H1 (cell line): ENCODE results near the gene PDE2A. TPM values are rescaled to one million over a fixed set of nuclear protein-coding genes. Genes with fewer than 3 reads are reported as not detected.

Source experiments
- BACH1 ChIP-seq: IDR thresholded peaks from 2 replicates; pipeline ENCODE4 v1.6.1; 2012; ENCODE audit warnings: low read length, improper control_type of control experiment
- NANOG ChIP-seq: IDR thresholded peaks from 2 replicates; pipeline ENCODE4 v1.6.1; 2011; ENCODE audit warnings: low read length, low read depth, mild to moderate bottlenecking, inconsistent platforms; ENCODE audit not compliant: insufficient read depth, poor library complexity, severe bottlenecking
- RNF2 ChIP-seq: fragments of 200-900, 300-1000 bp; sonication (generic); IDR thresholded peaks from 2 replicates; pipeline ENCODE4 v1.7.1; 2016; ENCODE audit warnings: borderline replicate concordance, low read depth, mild to moderate bottlenecking, antibody characterized with exemption, low read length; ENCODE audit not compliant: poor library complexity, severe bottlenecking; ENCODE audit errors: missing control alignments
- SP4 ChIP-seq: IDR thresholded peaks from 2 replicates; pipeline ENCODE4 v1.6.1; 2012; ENCODE audit warnings: low read length, inconsistent platforms
- polyA plus RNA-seq, 7 experiments: library from polyadenylated mRNA; depleted of rRNA in 3 of 7; stranded (reverse) in 5 of 7; unstranded in 2 of 7; fragments of >200 nt in 5 of 7; fragments of 200-250 nt in 2 of 7; gene quantifications; 1 replicate in 5 of 7; 2 replicates in 1 of 7; 4 replicates in 1 of 7; pipeline versions ENCODE4 v1.2.1 to v1.2.3, GENCODE V29; 2011 to 2013; ENCODE audit warnings: missing spikeins in 2 of 7, mixed read lengths in 2 of 7
- total RNA-seq: library from RNA; stranded (reverse); fragmentation: NEBNext Ultra II Directional; extraction: Animal tissue kit (Norgen Biotek cat#: 25700); gene quantifications from 2 replicates; pipeline ENCODE4 v1.2.1, GENCODE V29; 2021
- TF ChIP-seq, protein P1 (sequence below): IDR thresholded peaks from 2 replicates; pipeline ENCODE4 v1.6.1; 2012; ENCODE audit warnings: low read length, inconsistent platforms
- TF ChIP-seq, protein P2 (sequence below): fragments of 300-600 bp; sonication (generic); IDR thresholded peaks from 2 replicates; pipeline ENCODE4 v1.7.1; 2012; ENCODE audit warnings: low read length, moderate library complexity, mild to moderate bottlenecking, inconsistent platforms; ENCODE audit not compliant: insufficient replicate concordance
- TF ChIP-seq, protein P3 (sequence below), 3 experiments: IDR thresholded peaks; 1 replicate in 2 of 3; 2 replicates in 1 of 3; pipeline versions ENCODE4 v1.5.1 to v1.6.1; 2011; ENCODE audit warnings: low read length in 3 of 3, mild to moderate bottlenecking in 3 of 3, inconsistent platforms in 2 of 3, low read depth in 1 of 3, moderate library complexity in 1 of 3; ENCODE audit not compliant: insufficient read depth in 1 of 3; ENCODE audit errors: control extremely low read depth in 1 of 3

PDE2A gene
- total and polyA plus RNA-seq, 2 of the 8 experiments (the other 6 are each of a cell fraction or from before 2014, with no cell fraction given), result 3.4 to 7.1 TPM

- TF ChIP-seq, protein P1, sequence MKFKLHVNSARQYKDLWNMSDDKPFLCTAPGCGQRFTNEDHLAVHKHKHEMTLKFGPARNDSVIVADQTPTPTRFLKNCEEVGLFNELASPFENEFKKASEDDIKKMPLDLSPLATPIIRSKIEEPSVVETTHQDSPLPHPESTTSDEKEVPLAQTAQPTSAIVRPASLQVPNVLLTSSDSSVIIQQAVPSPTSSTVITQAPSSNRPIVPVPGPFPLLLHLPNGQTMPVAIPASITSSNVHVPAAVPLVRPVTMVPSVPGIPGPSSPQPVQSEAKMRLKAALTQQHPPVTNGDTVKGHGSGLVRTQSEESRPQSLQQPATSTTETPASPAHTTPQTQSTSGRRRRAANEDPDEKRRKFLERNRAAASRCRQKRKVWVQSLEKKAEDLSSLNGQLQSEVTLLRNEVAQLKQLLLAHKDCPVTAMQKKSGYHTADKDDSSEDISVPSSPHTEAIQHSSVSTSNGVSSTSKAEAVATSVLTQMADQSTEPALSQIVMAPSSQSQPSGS, result no peak
- TF ChIP-seq, protein P2, sequence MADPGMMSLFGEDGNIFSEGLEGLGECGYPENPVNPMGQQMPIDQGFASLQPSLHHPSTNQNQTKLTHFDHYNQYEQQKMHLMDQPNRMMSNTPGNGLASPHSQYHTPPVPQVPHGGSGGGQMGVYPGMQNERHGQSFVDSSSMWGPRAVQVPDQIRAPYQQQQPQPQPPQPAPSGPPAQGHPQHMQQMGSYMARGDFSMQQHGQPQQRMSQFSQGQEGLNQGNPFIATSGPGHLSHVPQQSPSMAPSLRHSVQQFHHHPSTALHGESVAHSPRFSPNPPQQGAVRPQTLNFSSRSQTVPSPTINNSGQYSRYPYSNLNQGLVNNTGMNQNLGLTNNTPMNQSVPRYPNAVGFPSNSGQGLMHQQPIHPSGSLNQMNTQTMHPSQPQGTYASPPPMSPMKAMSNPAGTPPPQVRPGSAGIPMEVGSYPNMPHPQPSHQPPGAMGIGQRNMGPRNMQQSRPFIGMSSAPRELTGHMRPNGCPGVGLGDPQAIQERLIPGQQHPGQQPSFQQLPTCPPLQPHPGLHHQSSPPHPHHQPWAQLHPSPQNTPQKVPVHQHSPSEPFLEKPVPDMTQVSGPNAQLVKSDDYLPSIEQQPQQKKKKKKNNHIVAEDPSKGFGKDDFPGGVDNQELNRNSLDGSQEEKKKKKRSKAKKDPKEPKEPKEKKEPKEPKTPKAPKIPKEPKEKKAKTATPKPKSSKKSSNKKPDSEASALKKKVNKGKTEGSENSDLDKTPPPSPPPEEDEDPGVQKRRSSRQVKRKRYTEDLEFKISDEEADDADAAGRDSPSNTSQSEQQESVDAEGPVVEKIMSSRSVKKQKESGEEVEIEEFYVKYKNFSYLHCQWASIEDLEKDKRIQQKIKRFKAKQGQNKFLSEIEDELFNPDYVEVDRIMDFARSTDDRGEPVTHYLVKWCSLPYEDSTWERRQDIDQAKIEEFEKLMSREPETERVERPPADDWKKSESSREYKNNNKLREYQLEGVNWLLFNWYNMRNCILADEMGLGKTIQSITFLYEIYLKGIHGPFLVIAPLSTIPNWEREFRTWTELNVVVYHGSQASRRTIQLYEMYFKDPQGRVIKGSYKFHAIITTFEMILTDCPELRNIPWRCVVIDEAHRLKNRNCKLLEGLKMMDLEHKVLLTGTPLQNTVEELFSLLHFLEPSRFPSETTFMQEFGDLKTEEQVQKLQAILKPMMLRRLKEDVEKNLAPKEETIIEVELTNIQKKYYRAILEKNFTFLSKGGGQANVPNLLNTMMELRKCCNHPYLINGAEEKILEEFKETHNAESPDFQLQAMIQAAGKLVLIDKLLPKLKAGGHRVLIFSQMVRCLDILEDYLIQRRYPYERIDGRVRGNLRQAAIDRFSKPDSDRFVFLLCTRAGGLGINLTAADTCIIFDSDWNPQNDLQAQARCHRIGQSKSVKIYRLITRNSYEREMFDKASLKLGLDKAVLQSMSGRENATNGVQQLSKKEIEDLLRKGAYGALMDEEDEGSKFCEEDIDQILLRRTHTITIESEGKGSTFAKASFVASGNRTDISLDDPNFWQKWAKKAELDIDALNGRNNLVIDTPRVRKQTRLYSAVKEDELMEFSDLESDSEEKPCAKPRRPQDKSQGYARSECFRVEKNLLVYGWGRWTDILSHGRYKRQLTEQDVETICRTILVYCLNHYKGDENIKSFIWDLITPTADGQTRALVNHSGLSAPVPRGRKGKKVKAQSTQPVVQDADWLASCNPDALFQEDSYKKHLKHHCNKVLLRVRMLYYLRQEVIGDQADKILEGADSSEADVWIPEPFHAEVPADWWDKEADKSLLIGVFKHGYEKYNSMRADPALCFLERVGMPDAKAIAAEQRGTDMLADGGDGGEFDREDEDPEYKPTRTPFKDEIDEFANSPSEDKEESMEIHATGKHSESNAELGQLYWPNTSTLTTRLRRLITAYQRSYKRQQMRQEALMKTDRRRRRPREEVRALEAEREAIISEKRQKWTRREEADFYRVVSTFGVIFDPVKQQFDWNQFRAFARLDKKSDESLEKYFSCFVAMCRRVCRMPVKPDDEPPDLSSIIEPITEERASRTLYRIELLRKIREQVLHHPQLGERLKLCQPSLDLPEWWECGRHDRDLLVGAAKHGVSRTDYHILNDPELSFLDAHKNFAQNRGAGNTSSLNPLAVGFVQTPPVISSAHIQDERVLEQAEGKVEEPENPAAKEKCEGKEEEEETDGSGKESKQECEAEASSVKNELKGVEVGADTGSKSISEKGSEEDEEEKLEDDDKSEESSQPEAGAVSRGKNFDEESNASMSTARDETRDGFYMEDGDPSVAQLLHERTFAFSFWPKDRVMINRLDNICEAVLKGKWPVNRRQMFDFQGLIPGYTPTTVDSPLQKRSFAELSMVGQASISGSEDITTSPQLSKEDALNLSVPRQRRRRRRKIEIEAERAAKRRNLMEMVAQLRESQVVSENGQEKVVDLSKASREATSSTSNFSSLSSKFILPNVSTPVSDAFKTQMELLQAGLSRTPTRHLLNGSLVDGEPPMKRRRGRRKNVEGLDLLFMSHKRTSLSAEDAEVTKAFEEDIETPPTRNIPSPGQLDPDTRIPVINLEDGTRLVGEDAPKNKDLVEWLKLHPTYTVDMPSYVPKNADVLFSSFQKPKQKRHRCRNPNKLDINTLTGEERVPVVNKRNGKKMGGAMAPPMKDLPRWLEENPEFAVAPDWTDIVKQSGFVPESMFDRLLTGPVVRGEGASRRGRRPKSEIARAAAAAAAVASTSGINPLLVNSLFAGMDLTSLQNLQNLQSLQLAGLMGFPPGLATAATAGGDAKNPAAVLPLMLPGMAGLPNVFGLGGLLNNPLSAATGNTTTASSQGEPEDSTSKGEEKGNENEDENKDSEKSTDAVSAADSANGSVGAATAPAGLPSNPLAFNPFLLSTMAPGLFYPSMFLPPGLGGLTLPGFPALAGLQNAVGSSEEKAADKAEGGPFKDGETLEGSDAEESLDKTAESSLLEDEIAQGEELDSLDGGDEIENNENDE, result no peak
- TF ChIP-seq, protein P3, sequence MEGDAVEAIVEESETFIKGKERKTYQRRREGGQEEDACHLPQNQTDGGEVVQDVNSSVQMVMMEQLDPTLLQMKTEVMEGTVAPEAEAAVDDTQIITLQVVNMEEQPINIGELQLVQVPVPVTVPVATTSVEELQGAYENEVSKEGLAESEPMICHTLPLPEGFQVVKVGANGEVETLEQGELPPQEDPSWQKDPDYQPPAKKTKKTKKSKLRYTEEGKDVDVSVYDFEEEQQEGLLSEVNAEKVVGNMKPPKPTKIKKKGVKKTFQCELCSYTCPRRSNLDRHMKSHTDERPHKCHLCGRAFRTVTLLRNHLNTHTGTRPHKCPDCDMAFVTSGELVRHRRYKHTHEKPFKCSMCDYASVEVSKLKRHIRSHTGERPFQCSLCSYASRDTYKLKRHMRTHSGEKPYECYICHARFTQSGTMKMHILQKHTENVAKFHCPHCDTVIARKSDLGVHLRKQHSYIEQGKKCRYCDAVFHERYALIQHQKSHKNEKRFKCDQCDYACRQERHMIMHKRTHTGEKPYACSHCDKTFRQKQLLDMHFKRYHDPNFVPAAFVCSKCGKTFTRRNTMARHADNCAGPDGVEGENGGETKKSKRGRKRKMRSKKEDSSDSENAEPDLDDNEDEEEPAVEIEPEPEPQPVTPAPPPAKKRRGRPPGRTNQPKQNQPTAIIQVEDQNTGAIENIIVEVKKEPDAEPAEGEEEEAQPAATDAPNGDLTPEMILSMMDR (IDR thresholded peaks at IDR 0.05; ENCODE audit: control extremely low read depth in 1 of 3, insufficient read depth in 1 of 3, low read depth in 1 of 3, low read length in 3 of 3), result no peak
- TF ChIP-seq BACH1, result no peak
- no peak for TF ChIP-seq SP4
- TF ChIP-seq NANOG, result no peak
- TF ChIP-seq RNF2, result no peak
These were observed 93.2 kb downstream of the PDE2A start (continued) for GRCh38 chr11:72581067-72581466.
